NK-92 (cell line): ENCODE results near the gene SCN7A.
"Not testable (repeated sequence)": the region's sequence is repeated elsewhere in the genome, so short reads cannot be mapped to it uniquely, and the experiment has no call there.

ENCODE experiments used
- DNase-seq: peaks from one replicate; lab custom pipeline; 2025; ENCODE audit not compliant: unreplicated experiment; lab: John Stamatoyannopoulos, UW

SCN7A gene

DNA sequence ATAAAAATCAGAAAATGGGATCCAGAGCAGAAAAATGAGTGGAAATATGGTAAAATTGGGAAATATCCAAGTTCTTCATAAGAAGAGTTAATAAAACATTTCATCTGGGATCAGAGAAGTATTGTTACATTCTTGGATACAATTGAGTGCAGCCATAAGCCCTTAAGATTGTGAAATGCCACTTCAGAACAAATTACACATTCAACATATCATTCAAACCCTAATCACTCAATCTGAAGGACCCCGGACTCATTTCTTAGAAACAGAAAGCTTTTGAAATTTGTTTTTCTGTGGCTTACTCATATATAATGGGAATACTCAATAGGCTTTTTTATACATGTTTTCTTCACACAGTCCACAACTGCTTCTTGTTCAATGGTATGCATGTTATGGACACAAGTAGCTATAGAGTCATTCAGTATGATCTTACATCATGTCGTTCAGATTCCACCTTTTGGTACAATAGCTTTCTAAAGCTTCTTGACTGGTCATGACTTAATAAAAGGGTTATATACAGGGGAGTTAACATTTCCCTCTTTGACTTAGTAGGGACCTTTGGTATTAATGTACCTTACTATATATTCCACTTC is 39.9 kb downstream of the SCN7A start:
- no peak for DNase-seq

DNA sequence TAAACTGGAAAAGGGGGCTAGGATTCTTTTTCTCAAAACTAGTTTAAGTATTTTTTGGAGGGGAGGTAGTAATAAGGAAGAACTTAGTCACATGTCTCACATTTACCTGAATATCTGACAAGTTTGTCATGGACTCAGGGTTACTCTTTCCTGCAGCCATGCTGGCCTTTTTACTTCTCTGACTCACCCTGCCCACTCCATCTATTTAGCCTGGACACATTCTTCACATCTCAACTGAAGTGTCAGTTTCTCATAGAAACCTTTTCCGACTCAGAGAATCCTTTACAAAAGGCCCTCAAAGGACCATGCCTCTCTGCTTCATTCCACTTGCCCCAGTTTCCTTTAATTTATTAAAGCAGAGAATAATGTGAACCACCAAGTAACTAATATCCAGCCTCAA is 42.6 kb downstream of the SCN7A start:
- DNase-seq = no peak

DNA sequence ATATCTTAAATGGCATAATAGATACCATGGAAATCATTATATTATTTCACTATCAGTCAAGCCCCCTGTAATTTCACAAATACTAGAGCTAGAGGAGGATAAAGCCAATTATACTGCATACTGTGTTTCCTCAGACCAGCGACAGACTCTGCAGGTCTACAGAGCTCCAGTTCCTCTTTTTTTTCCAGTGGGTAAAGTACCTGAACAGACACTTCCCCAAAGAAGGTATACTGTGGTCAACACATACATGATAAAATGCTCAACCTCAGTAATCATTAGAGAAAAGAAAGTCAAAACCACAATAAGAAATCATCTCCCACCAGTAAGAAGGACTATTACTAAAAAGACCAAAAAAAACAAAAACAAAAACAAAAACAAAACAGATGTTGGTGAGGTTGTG is 44.6 kb downstream of the SCN7A start:
- DNase-seq = no peak

DNA sequence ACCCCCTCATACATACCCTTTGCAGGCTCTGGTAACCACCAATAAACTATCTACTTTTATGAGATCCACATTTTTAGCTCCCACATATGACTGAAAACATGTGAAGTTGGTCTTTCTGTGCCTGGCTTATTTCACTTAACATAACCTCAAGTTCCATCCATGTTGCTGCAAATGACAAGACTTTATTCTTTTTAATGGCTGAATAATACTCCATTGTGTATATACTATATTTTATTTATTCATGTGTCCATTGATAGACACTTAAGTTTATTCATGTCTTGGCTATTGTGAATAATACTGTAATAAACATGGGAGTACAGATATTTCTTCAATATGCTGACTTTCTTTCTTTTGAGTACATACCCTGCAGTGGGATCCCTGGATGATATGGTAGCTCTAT is 45.9 kb downstream of the SCN7A start:
- DNase-seq = no peak

DNA sequence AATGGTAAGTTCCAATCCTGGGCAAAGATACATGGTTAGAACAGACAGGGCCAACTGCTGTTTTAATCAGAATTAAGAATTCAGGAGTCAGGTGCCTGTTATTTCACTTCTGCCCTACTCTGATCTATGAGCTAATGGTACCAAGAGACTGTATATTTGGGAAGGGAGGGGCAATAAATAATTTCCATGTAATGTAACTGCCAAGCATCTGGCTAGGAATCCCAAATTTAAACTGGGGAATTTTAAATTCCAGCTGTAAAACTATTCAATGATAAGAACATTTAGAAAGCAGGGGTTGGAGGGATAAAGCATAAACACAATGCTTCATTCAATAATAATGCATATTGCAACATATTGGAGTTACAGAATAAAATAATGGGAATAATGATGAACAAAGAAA is 49.7 kb downstream of the SCN7A start:
- no peak for DNase-seq

DNA sequence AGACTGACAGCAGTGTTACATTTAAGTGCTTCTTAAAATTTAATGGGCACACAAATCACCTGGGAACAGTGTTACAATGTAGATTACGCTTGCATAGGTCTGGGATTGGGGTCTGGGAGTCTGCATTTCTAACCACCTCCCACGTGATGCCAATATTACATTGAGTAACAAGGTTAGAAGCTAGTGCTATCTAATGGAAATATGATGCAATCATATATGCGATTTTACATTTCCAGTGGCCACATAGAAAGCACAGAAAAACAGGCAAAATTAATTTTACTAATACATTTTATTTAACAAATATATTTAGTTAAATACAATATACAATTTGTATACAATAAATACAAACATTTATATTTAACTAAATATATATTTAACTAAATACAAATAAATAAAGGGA is 53.7 kb downstream of the SCN7A start:
- no peak for DNase-seq

DNA sequence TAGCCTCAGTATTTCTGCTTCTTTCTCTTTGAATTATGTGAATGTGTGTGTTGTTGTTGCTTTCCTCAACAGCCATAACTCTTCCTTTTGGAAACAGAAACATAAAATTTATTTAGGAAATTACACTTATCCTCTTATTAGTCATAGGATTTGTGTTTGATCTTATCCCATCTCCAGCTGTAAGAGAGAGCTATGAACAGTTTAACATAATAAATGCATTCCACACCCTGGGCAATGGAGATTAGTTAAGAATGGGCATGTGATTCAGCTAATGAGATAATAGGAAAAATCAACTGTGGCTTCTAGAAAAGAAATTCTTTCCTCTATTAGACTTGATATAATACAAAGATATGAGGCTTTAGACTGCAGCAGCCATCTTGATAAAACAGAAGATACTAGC is 55.0 kb downstream of the SCN7A start:
- DNase-seq = no peak

DNA sequence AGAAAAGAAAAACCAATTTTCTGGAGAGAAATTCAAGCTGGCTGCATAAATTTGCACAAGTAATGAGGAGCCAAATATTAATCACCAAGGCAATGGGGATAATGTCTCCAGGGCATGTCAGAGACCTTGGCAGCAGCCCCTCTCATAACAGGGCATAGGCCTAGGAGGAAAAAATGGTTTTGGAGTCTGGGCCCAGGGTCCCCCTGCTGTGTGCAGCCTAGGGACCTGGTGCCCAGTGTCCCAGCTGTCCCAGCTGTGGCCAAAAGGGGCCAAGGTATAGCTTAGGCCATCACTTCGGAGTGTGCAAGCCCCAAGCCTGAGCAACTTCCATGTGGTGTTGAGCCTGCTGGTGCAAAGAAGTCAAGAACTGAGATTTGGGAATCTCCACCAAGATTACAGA is 57.1 kb downstream of the SCN7A start:
- no peak for DNase-seq

DNA sequence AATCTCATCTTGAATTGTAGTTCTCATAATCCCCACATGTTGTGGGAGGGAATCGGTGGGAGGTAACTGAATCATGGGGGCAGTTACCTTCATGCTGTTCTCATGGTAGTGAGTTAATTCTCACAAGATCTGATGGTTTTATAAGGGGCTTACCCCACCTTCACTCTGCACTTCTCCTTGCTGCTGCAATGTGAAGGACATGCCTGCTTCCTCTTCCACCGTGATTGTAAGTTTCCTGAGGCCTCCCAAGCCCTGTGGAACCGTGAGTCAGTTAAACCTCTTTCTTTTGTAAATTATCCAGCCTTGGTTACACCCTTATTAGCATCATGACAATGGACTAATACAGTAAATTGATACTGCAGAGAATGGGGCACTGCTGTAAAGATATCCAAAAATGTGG is 57.9 kb downstream of the SCN7A start:
- no peak for DNase-seq

DNA sequence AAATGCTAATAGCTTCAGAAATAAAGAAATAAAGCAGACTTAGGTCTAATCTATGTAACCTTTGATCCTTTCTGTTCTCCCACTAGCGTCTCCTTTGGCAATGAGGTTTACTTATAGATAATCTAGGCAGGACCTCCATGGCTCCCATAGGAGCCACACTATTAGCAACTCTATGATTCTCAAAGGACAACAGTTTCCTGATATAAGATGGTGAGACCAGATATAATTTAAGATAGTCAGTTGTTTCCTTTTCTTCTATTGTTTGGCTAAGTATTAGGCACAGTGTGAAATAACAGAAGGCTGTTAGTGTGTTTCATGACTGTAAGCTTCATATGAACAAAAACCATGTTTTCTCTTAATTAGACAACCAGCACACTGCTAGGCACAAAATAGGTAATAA is 59.6 kb downstream of the SCN7A start:
- DNase-seq = no peak

DNA sequence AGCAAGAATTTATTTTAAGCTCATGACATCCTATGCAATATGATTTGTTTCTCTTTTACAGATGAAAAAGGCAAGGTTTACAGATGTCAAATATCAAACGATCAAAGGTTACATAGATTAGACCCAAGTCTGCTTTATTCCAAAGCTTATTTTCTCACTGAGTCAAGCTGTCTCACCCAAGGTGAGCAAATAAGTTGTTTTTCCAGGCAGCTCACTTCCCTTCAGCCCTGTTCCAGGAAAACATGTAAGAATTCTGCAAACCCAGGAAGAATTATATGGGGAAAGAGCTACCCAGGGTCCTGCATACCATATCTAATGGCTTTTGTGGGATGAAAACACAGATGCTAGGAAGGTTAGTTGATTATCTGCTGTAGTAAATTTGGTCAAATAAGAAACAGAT is 60.6 kb downstream of the SCN7A start:
- no peak for DNase-seq

DNA sequence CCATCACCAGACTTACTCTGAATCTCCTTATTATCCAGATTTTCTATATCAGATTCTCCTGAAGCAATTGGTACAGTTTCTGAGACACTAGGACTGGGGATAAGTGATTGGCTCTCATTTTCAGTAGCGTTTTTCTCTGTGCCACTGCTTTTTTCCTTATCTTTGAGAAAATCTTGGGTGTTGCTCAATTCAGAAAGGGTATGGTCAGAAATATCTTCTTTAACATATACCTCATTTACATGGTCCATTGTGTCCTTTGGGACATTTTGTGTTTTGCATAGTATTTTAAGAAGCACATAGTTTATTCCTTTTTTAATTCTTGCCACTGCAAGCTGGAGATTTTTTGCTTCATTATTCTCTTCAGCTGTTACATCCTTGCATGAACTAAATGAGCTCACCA is 61.7 kb downstream of the SCN7A start:
- DNase-seq = no peak

DNA sequence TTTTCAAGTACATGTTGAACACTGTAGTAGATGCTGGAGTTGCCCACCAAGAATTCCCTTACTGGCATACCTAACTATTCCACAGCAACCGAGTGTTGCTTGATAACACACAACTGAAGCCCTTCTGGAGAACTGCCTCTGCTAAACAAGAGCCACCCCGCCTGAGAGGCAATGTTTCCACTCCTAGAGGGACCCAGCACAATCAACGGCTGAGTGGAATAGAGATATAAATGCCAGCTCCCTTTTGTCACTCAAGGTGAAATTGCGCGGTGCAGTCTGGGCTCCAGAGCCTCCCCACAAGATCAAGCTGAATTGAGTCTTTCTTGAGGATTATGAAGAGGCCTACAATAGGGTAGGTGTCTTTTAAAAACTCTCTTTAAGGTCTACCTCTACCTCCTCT is 69.2 kb downstream of the SCN7A start:
- no peak for DNase-seq

DNA sequence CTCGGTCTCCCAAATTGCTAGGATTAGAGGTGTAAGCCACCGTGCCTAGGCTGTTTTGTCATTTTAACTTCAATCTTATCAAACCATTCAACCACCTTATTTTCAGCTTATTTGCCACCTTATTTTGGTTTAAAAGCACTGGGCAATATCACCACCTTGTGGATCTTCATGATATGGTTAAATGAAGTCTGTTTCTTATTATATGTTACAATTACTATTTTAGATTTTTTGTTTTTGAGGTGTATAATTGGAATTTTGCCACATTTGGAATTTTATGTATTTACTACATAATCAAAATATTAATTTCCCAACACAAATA is 74.5 kb downstream of the SCN7A start:
- DNase-seq = no peak

DNA sequence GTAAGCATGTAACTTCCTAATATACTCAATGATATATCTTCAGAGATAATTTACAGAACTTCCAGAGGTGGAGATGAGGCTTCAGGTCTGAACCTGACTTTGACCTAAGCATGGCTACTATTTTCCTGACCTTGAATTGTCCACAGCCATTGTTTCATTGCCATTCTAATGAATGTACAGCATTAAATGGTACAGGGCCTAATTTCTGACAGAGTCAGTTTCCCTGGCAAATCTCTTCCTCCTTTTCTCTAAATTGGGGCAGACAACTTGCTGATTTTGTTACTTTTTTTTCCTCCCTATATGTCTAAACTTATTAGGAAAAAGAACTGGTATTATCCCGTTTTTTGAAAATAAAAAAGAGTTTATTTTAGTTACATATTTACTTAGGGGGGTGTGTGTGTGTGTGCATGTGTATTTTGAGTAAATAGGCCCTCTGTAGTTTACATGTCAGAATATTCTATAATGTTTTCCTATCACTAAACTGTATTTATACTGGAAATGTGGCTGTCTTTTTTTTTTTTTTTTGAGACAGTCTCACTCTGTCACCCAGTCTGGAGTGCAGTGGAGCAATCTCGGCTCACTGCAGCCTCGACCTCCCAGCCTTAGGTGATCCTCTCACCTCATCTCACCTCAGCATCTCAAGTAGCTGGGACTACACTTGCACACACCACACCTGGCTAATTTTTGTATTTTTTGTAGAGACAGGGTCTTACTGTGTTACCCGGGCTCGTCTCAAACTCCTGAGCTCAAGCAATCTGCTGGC is 75.0 kb downstream of the SCN7A start:
- no peak for DNase-seq

DNA sequence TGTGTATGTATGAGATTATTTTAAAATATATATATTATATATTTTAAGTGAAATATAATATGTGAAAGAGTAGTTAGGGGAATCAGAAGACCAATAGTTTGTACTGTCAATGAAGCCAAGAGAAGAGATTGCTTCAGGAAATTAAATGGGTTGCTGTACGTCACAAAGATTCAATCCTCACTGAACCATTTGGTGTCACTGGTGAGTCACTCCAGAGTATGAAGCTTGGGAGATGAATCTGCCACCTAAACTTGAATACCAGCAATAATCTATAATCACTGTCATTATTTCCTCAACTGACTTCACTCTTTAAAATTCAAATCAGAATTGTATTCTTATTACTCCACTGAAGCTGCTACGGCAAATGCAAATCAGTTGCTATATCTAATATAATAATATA is 76.4 kb downstream of the SCN7A start:
- no peak for DNase-seq

DNA sequence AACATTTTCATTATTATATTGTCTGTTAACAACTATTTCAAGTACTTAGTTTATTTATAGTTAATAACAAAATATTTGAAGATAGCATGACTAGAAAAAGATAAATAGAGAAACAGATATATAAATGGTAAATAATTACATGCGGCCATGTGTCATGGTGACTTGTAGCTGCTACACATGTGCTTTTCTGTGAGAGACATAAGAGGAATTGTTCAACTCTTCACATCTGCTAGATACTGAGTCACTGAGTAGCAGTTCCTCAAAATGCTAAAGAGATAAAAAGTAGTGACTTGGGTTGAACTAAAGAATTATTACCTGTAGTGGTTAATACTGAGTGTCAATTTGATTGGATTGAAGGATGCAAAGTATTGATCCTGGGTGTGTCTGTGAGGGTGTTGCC is 80.8 kb downstream of the SCN7A start:
- no peak for DNase-seq

DNA sequence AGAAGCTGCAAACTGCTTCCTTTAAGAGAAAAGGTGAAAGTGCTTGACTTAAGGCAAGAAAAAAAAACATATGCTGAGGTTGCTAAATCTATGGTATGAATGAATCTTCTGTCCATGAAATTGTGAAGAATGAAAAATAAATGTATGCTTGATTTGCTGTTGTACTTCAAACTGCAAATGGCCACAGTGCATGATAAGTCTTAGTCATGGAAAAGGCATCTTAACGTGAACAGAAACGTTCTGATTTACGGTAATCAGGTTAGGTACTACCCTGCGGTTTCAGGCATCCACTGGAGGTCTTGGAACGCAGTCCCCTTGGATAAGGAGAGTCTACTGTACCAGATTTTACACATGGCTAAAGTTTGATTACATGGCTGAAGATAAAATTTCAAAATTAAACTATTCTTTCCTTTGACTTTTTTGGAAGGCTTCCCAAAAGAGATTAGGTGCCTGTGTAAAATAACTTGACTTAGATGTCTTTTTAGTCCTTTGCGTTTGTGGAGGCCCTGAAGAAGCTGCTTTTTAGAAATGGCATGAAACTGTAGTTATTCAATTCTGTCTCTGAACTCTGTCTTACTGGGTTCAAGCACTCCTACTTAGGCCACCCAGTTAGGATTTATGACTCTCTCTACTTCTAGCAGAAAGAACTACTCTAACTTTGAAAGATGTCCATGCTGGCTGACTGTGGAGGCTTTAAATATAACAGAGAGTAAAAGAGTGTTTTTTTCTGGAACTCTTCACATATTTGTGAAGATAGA is 82.4 kb downstream of the SCN7A start:
- DNase-seq = no peak

DNA sequence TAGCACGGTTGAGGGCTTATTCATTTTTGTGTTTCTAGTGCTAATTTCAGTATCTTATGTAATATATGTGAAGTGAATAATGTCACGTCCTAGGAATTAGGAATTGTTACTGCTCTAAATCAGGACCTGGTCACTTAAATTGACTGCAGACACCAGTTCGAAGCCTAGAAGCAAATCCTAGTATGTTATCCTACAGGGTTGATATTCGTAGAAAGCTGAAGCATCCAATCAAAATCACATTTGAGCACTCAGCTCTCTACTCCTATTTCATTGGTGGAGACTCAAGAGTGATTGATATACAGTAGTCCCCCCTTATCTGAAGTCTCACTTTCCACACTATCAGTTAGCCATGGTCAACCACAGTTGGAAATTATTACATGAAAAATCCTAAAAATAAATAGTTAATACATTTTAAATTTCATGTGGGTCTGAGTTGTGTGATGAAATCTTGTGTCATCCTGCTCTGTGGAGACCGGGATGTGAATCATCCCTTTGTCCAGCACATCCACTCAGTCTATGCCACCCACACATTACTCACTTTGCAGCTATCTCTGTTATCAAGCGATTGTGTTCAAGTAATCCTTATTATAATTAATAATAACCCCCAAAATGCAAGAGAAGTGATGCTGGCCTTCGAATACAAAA is 83.1 kb downstream of the SCN7A start:
- no peak for DNase-seq

DNA sequence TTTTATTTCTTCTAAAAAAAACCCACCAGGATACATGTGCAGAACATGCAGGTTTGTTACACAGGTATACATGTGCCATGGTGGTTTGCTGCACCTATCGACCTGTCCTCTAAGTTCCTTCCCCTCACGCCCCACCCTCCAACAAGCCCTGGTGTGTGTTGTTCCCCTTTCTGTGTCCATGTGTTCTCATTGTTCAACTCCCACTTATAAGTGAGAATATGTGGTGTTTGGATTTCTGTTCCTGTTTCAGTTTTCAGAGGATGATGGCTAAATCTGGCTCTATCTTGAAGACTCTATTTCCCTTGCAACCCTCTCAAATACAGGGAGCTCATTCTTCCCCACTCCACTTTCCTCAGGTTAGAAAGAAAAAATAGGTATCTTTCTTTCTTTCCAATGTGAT is 86.3 kb downstream of the SCN7A start:
- DNase-seq = not testable (repeated sequence)

DNA sequence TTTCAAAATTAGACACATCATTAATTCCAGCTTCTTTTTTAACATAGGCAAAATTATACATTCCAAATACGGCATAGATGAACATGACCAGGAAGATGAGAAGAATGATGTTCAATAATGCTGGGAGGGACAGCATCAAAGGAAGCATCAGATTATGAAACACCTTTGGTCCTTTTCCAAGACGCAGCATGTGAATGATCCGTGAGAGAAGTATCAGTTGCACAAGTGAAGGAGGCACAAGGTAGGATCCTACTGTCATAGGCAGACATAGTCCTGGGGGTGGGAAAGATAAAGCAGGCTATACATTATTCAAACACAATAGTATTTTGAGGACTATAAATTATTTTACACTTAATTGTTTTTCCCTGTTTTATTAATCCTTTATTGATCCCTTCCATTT is 87.7 kb downstream of the SCN7A start:
- no peak for DNase-seq

DNA sequence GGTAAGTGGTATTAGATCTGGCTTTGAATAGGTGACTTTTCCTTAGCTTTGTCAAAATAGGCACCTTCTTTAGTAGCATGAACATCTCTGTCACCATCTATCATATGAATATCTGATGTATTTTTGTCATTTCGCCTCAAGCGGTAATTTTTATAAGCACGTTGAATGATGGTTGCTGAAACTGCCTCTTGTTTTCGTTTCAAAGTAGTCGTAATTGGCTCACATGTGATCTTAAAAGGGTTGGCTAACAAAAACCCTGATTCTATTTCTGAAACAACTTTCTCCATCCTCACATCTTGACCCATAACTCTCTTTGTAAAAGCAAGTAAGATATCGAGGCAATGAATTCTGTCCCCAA is 88.5 kb downstream of the SCN7A start:
- no peak for DNase-seq
